H1 (cell line): ENCODE data around the gene NR3C2. TPM values are rescaled to one million over a fixed set of nuclear protein-coding genes. Genes with fewer than 3 reads are reported as not detected.

Source experiments
- BACH1 ChIP-seq: IDR thresholded peaks from 2 replicates; pipeline ENCODE4 v1.6.1; 2012; ENCODE audit warnings: low read length, improper control_type of control experiment
- CHD7 ChIP-seq: fragments of 300-600 bp; sonication (generic); IDR thresholded peaks from 2 replicates; pipeline ENCODE4 v1.7.1; 2012; ENCODE audit warnings: low read length, moderate library complexity, mild to moderate bottlenecking, inconsistent platforms; ENCODE audit not compliant: insufficient replicate concordance
- CTBP2 ChIP-seq: IDR thresholded peaks from 2 replicates; pipeline ENCODE4 v1.7.0; 2011; ENCODE audit warnings: borderline replicate concordance, mild to moderate bottlenecking, moderate library complexity, mixed read lengths, low read length; ENCODE audit not compliant: insufficient read depth, insufficient read length
- HDAC2 ChIP-seq, 2 experiments: fragments of 300-600 bp in 1 of 2; sonication (generic) in 1 of 2; IDR thresholded peaks; 2 replicates each; pipeline ENCODE4 v1.6.1; 2011 to 2012; ENCODE audit warnings: low read depth in 2 of 2, low read length in 2 of 2, mild to moderate bottlenecking in 2 of 2, moderate library complexity in 2 of 2, borderline replicate concordance in 1 of 2, inconsistent platforms in 1 of 2
- RBBP5 ChIP-seq: IDR thresholded peaks from 2 replicates; pipeline ENCODE4 v1.7.1; 2012; ENCODE audit warnings: low read depth, mild to moderate bottlenecking, inconsistent platforms, low read length, moderate library complexity, borderline replicate concordance
- RFX5 ChIP-seq: IDR thresholded peaks from 2 replicates; pipeline ENCODE4 v1.6.1; 2011; ENCODE audit warnings: low read depth, low read length, improper control_type of control experiment, borderline replicate concordance
- polyA plus RNA-seq, 7 experiments: library from polyadenylated mRNA; depleted of rRNA in 3 of 7; stranded (reverse) in 5 of 7; unstranded in 2 of 7; fragments of >200 nt in 5 of 7; fragments of 200-250 nt in 2 of 7; gene quantifications; 1 replicate in 5 of 7; 2 replicates in 1 of 7; 4 replicates in 1 of 7; pipeline versions ENCODE4 v1.2.1 to v1.2.3, GENCODE V29; 2011 to 2013; ENCODE audit warnings: missing spikeins in 2 of 7, mixed read lengths in 2 of 7
- total RNA-seq: library from RNA; stranded (reverse); fragmentation: NEBNext Ultra II Directional; extraction: Animal tissue kit (Norgen Biotek cat#: 25700); gene quantifications from 2 replicates; pipeline ENCODE4 v1.2.1, GENCODE V29; 2021

Gene NR3C2
- total and polyA plus RNA-seq, 2 of the 8 experiments (the other 6 are each of a cell fraction or from before 2014, with no cell fraction given), result 0.80 to 3.9 TPM

DNA sequence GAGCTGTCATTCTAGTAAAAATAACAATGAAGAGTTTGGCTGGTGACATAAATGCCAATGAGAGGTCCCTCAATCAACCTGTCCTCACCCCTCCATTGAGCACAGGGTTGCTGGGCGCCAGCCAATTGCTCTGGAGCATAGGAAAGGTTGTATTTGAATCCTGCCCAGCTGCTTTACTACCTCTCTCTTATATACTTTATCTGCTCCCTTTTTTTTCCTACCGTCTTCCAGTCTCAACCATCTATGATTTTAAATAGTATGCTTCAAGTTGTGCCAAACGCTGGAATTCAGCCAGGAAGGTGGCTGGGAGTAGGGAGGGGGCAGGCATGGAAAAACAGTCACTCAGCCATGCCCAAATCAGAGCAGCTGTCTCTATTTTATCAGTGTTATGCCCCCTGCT is 153.8 kb downstream of the NR3C2 start (continued):
- TF ChIP-seq CHD7 (no peak), HDAC2 (IDR thresholded peaks at IDR 0.05; ENCODE audit: borderline replicate concordance in 1 of 2, low read depth in 2 of 2, low read length in 2 of 2) (no peak), RFX5 (no peak), RBBP5 (no peak), CTBP2 (no peak), BACH1 (no peak)
